ENCODE results near the gene ENC1. TPM values are rescaled to one million over a fixed set of nuclear protein-coding genes. Genes with fewer than 3 reads are reported as not detected.

The ENC1 gene
- total and polyA plus RNA-seq, 10 of the 15 experiments (the other 5 are each of a cell fraction or from before 2014, with no cell fraction given), result 8.2 to 55.5 (median 32.1) TPM

DNA sequence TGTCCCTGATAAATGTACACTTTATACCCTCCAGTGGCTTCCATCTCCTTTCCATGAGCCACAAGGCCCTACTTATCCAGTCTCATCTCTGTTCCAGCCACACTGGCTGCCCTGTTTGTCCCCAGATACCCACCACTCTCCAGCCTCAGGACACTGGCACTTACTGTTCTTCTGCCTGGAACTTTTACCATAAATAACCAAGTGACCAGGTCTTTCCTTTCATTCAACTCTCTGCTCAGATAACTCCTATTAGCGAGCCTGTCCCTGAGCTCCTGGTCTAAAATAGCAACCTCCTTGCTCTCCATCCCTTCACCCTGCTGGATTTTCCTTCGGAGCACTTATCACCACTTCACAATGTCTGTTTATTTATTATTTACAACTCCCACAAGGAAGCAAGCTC, 16.6 kb upstream of the ENC1 start:
- TF ChIP-seq MTA3 (IDR thresholded peaks at IDR 0.05; ENCODE audit: borderline replicate concordance, low read length) (no peak), ETV6 (conservative IDR thresholded peaks at IDR 0.05 in 1 of 2, IDR thresholded peaks at IDR 0.05 in 1 of 2; ENCODE audit: borderline replicate concordance in 1 of 2, low read depth in 1 of 2) (no peak), CREM (IDR thresholded peaks at IDR 0.05; ENCODE audit: low read depth) (no peak), TCF3 (IDR thresholded peaks at IDR 0.05; ENCODE audit: borderline replicate concordance, insufficient read depth, low read depth, low read length) (no peak), SMAD5 (IDR thresholded peaks at IDR 0.05; ENCODE audit: low read depth) (no peak), HDAC6 (IDR thresholded peaks at IDR 0.05; ENCODE audit: unreplicated experiment) (no peak), NR2C2 (IDR thresholded peaks at IDR 0.05; ENCODE audit: borderline replicate concordance, control insufficient read depth, insufficient read length, low read depth) (no peak), BRCA1 (IDR thresholded peaks at IDR 0.05; ENCODE audit: low read depth, low read length) (no peak), IRF4 (IDR thresholded peaks at IDR 0.05; ENCODE audit: low read depth, low read length) (no peak), MYB (IDR thresholded peaks at IDR 0.05; ENCODE audit: borderline replicate concordance, low read depth, low read length) (no peak), SREBF1 (IDR thresholded peaks at IDR 0.05; ENCODE audit: low read length) (no peak), WRNIP1 (IDR thresholded peaks at IDR 0.05; ENCODE audit: borderline replicate concordance, low read depth, low read length) (no peak)
- TF ChIP-seq, protein P1, sequence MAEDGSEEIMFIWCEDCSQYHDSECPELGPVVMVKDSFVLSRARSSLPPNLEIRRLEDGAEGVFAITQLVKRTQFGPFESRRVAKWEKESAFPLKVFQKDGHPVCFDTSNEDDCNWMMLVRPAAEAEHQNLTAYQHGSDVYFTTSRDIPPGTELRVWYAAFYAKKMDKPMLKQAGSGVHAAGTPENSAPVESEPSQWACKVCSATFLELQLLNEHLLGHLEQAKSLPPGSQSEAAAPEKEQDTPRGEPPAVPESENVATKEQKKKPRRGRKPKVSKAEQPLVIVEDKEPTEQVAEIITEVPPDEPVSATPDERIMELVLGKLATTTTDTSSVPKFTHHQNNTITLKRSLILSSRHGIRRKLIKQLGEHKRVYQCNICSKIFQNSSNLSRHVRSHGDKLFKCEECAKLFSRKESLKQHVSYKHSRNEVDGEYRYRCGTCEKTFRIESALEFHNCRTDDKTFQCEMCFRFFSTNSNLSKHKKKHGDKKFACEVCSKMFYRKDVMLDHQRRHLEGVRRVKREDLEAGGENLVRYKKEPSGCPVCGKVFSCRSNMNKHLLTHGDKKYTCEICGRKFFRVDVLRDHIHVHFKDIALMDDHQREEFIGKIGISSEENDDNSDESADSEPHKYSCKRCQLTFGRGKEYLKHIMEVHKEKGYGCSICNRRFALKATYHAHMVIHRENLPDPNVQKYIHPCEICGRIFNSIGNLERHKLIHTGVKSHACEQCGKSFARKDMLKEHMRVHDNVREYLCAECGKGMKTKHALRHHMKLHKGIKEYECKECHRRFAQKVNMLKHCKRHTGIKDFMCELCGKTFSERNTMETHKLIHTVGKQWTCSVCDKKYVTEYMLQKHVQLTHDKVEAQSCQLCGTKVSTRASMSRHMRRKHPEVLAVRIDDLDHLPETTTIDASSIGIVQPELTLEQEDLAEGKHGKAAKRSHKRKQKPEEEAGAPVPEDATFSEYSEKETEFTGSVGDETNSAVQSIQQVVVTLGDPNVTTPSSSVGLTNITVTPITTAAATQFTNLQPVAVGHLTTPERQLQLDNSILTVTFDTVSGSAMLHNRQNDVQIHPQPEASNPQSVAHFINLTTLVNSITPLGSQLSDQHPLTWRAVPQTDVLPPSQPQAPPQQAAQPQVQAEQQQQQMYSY (CRISPR knock-in tag; IDR thresholded peaks at IDR 0.05), result no peak
- TF ChIP-seq, protein P2, sequence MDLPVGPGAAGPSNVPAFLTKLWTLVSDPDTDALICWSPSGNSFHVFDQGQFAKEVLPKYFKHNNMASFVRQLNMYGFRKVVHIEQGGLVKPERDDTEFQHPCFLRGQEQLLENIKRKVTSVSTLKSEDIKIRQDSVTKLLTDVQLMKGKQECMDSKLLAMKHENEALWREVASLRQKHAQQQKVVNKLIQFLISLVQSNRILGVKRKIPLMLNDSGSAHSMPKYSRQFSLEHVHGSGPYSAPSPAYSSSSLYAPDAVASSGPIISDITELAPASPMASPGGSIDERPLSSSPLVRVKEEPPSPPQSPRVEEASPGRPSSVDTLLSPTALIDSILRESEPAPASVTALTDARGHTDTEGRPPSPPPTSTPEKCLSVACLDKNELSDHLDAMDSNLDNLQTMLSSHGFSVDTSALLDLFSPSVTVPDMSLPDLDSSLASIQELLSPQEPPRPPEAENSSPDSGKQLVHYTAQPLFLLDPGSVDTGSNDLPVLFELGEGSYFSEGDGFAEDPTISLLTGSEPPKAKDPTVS (IDR thresholded peaks at IDR 0.05; ENCODE audit: low read depth, low read length), result no peak

More for the DNA sequence above, 16.6 kb upstream of the ENC1 start:
- DNase-seq (ENCODE audit: low read depth, low spot score) (no peak), FAIRE-seq (no peak), ATAC-seq (no peak)
- CTCF ChIA-PET, result interaction anchor here (0.7 to 4.0 kb wide), 3 partner anchors 8 to 1070 kb away, joined by 3 to 10 read pairs (median 6); no protein-coding TSS in a partner anchor
- H3K4me2 ChIP-seq (ENCODE audit: control insufficient read depth, insufficient read depth), result no peak overlapping the region
- H4K20me1 ChIP-seq (ENCODE audit: control insufficient read depth, insufficient read depth), result no peaks in the 10 kb centered on the region
- SMC1A ChIA-PET (ENCODE audit: uncharacterized antibody, unreplicated experiment), result interaction anchor here (0.6 kb wide), 1 partner anchor 383 kb away, joined by 3 read pairs; no protein-coding TSS in a partner anchor
- no peaks in the 10 kb centered on the region for H3K79me2 ChIP-seq (ENCODE audit: control insufficient read depth, insufficient read depth, low read length)
- no TSS peak for BruUV-seq (replicated peaks)
- H3K4me3 ChIP-seq, result no peak overlapping the region
- H3K27ac ChIP-seq (ENCODE audit: control insufficient read depth, insufficient read depth), result no peak overlapping the region
- POLR2A ChIA-PET, result no interaction called here
- H3K4me1 ChIP-seq (ENCODE audit: control insufficient read depth, insufficient read depth, low read length), result no peaks in the 10 kb centered on the region
- in situ Hi-C loops (cut with MboI), result no loop called here
- no peak overlapping the region for H3K9ac ChIP-seq (ENCODE audit: control insufficient read depth, insufficient read depth, low read length)
- no peaks in the 10 kb centered on the region for H3K9me3 ChIP-seq (replicated peaks; ENCODE audit: control insufficient read depth, insufficient read depth, low read length)
- RAD21 ChIA-PET (ENCODE audit: unreplicated experiment), result no interaction called here
- intact Hi-C loops (cut with micrococcal nuclease; ENCODE audit: unreplicated experiment), result no loop called here
- H3K36me3 ChIP-seq (ENCODE audit: control insufficient read depth in 2 of 2, insufficient read depth in 2 of 2, low read length in 1 of 2), result no peaks in the 10 kb centered on the region
- H3K27me3 ChIP-seq (replicated peaks in 1 of 2; ENCODE audit: control insufficient read depth in 2 of 2, insufficient read depth in 2 of 2, low read length in 1 of 2), result peaks cover 0 to 2% of the 10 kb centered on the region in 2 experiments
- no peak overlapping the region for H2AFZ ChIP-seq (ENCODE audit: control insufficient read depth, low read depth, low read length)
- 5% methylated on average over 2 of the region's 2 CpGs for WGBS (ENCODE audit: insufficient coverage, insufficient replicate concordance, low lambda C conversion rate, missing lambda C conversion rate)

Measured in GM12878 (cell line).